ENCODE measurements around the gene C19orf47.

DNA sequence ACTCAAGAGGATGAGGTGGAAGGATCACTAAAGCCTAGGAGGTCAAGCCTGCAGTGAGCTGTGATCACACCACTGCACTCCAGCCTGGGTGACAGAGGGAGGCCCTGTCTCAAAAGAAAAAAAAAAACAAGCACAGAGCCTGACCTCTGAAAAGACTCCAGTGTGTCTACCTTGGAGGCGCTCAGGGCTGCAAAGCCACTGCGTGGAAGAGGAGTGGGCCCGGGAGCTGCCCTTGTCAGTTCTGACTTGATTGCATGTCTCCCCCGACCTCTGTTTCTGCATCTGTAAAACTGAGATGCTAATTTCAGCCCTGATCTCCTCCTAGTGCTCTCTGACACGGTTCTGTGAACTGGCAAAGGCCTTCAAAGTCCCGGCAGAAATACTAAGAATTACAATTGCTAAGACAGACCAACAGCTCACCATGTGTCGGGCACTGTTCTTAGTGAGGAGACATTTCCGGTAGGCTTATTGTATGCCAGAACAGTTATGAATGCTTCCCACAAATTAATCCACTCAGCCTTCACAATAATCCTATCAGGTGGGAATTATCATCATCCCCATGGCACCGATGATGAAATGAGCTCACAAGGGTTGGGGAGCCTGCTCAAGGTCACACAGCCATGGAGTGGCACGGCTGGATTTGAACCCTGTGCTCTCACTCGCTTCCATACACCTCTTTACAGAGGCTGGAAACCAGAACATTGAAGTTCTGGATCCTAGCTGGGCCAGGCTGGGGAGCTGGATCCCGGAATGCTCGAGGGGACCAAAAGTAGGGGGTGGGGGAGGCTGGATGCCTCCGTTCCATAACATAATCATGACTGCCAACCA lies 66.6 kb downstream of the C19orf47 start:
- TF ChIP-seq, protein P1, sequence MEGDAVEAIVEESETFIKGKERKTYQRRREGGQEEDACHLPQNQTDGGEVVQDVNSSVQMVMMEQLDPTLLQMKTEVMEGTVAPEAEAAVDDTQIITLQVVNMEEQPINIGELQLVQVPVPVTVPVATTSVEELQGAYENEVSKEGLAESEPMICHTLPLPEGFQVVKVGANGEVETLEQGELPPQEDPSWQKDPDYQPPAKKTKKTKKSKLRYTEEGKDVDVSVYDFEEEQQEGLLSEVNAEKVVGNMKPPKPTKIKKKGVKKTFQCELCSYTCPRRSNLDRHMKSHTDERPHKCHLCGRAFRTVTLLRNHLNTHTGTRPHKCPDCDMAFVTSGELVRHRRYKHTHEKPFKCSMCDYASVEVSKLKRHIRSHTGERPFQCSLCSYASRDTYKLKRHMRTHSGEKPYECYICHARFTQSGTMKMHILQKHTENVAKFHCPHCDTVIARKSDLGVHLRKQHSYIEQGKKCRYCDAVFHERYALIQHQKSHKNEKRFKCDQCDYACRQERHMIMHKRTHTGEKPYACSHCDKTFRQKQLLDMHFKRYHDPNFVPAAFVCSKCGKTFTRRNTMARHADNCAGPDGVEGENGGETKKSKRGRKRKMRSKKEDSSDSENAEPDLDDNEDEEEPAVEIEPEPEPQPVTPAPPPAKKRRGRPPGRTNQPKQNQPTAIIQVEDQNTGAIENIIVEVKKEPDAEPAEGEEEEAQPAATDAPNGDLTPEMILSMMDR (conservative IDR thresholded peaks at IDR 0.05), result no peak
- TF ChIP-seq ZFX (IDR thresholded peaks at IDR 0.05), result no peak
